SK-N-MC (cell line): ENCODE data around the gene WRNIP1.

Experiments
- DNase-seq: peaks from one replicate; pipeline ENCODE4 v3.0.0-alpha.2; 2011; ENCODE audit warnings: low read depth, low spot score
- H3K27ac ChIP-seq: fragments of 200-600 bp; sonication (generic); 2 replicates; pipeline ENCODE4 v1.5.1; 2016; ENCODE audit warnings: mixed run types
- H3K36me3 ChIP-seq: fragments of 200-600 bp; sonication (generic); 2 replicates; pipeline ENCODE4 v1.6.1; 2017; ENCODE audit warnings: antibody characterized with exemption, low read length, mixed read lengths; ENCODE audit not compliant: insufficient read depth
- H3K4me3 ChIP-seq: fragments of 200-600 bp; sonication (generic); 2 replicates; pipeline ENCODE4 v1.5.1; 2016
- H3K9ac ChIP-seq: fragments of 200-600 bp; sonication (generic); 2 replicates; pipeline ENCODE4 v1.8.0; 2017; ENCODE audit warnings: mixed run types, mixed read lengths; ENCODE audit not compliant: insufficient read length
- H3K9me3 ChIP-seq: fragments of 200-600 bp; sonication (generic); 2 replicates; pipeline ENCODE4 v1.6.1; 2017; ENCODE audit warnings: low read depth, mild to moderate bottlenecking, antibody characterized with exemption, low read length, moderate library complexity, mixed read lengths
- EZH2 ChIP-seq: fragments of 200-600 bp; sonication (generic); IDR thresholded peaks from one replicate; pipeline ENCODE4 v1.6.1; 2017; ENCODE audit warnings: antibody characterized with exemption
- FOXP2 ChIP-seq: optimal IDR thresholded peaks from 2 replicates; pipeline ENCODE3; 2011; ENCODE audit warnings: mild to moderate bottlenecking, moderate library complexity; ENCODE audit not compliant: insufficient read depth; ENCODE audit errors: extremely low read length, control extremely low read depth
- POLR2AphosphoS5 ChIP-seq: IDR thresholded peaks from 2 replicates; pipeline ENCODE4 v1.6.1; 2012; ENCODE audit warnings: mild to moderate bottlenecking, low read depth, low read length, borderline replicate concordance

Gene WRNIP1

DNA sequence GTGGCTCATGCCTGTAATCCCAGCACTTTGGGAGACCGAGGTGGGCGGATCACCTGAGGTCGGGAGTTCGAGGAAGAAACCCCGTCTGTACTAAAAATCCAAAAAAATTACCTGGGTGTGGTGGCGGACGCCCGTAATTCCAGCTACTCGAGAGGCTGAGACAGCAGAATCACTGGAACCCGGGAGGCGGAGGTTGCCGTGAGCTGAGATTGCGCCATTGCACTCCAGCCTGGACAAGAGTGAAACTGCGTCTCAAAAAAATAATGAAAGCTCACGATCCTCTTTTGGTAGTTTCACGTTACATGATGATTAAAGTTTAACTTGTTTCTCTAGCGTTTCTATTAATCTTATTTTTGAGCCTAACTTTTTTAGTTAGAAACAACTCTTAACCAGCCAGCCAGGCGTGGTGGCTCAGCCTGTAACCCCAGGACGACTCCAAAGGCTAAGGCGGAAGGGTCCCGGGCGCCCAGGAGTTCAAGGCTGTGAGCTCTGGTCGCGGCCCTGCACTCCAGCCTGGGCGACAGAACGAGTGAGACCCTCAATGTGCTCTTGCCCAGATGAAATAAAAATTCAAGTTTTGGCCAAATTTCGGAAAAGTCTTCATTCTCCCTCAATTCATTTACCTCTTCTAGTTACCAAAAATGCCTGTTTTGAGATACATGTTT is 1.2 kb upstream of the WRNIP1 start:
- DNase-seq = no peak
- TF ChIP-seq FOXP2 (no peak), EZH2 (no peak), POLR2AphosphoS5 (no peak)
- Histone ChIP-seq H3K27ac (no peak overlapping the region), H3K9ac (peak overlapping the region; percentile 76), H3K4me3 (peak overlapping the region; percentile 84), H3K9me3 (no peaks in the 10 kb centered on the region), H3K36me3 (peaks cover 12% of the 10 kb centered on the region)

DNA sequence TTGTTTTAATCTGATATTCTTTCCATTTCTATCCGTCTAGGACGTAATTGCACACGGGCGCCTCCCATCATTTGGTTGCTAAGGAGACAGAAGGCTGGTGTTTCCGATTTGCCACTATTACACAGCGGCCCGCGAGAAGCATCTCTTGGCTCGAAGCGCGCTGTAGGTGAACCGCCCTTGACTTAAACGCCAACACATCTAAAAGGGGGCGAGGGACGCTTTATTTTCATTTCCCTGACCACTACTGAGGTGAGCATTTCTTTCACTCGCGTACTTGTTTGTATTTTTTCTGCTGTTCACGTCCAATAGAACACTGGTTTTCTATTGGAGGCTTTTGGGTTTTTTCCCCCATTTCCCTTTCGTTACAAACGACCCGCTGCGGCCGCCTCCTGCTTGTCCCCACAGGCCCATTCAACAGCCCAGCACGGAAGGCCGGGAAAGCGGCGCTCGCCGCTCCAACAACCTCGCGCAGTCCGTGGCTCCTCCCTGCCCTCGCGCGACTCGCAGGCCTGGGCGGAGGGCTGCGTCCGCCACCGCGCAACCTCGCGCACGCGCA is 505 bp upstream of the WRNIP1 start:
- DNase-seq = peak; percentile 47
- peak overlapping the region; percentile 76 for H3K9ac ChIP-seq
- H3K9me3 ChIP-seq = no peaks in the 10 kb centered on the region
- TF ChIP-seq EZH2 (no peak), POLR2AphosphoS5 (peak; percentile 92), FOXP2 (no peak)
- peak overlapping the region; percentile 84 for H3K4me3 ChIP-seq
- peak overlapping the region; percentile 66 for H3K27ac ChIP-seq
- peaks cover 12% of the 10 kb centered on the region for H3K36me3 ChIP-seq

DNA sequence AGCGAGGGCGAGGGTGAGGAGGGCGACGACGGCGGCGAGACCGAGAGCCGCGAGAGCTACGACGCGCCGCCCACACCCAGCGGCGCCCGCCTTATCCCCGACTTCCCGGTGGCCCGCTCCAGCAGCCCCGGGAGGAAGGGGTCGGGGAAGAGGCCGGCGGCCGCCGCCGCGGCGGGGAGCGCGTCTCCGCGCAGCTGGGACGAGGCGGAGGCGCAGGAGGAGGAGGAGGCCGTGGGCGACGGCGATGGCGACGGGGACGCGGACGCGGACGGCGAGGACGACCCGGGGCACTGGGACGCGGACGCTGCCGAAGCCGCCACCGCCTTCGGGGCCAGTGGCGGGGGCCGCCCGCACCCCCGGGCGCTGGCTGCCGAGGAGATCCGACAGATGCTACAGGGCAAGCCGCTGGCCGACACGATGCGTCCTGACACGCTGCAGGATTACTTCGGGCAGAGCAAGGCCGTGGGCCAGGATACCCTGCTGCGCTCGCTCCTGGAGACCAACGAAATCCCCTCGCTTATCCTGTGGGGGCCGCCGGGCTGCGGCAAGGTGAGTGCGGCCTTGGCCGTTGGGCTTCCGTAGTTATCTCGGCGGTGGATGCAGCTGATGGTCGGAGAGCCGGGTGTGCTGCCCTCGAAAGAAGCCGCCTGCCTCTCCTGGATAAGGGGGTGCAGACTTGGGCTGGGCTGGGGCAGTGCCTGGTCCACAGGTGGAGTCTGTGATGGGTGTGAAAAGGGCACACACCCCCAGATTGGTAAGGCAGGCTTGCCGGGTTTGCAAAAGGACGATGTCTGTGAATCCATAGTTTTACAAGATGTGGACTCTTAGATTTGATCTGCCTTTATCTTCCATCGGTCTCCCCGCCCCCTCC is 938 bp downstream of the WRNIP1 start:
- Histone ChIP-seq H3K9ac (peak overlapping the region; percentile 87), H3K27ac (peak overlapping the region; percentile 59; the same call in 1 of the 2 replicates), H3K9me3 (no peaks in the 10 kb centered on the region), H3K36me3 (peaks cover 23% of the 10 kb centered on the region), H3K4me3 (peak overlapping the region; percentile 94)
- TF ChIP-seq FOXP2 = no peak
- no peak; the same call in 1 of the 2 replicates for TF ChIP-seq POLR2AphosphoS5
- TF ChIP-seq EZH2 = no peak
- DNase-seq = no peak

DNA sequence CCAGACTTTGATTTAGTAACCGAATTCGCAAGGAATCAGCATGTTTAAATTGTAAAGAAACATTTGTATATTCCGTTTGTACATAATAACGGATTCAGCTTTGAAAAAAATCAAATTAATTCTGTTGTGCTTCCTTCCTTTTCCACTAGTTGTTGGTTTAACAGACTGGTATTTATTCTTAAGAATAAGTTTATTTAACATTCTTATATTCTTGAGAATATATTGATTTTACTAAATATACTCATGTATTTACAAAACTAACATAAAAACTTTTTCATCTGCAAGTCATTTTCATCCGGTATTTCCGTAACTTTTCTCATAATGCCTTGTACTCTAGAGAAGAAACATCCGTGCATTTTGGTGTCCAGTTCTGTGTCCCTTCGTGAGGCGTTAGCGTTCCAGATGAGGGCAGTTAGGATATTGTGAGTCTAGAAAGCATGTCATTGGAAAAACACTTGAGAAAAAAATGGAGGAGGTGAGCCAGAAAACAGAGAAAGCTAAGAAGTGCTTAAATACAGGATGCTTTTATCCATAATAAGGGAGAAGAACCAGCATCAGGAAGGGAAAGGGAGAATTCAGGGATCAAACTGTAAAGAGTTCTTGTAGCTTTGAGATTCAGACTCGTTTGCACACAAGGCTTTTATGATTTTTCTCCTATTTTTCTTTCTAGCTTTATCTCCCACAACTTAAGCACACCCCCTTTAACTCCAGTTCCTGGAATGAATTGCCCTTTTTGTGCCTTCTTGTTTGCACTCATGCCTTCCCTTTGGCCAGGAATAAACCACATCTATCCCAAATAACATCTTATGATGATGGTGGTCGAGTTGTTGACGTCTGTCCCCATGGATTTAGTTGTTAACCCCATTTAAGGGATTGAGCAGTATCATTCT is 1.8 kb downstream of the WRNIP1 start:
- Histone ChIP-seq H3K27ac (no peak overlapping the region), H3K9ac (peak overlapping the region; percentile 87), H3K9me3 (no peaks in the 10 kb centered on the region), H3K36me3 (peaks cover 31% of the 10 kb centered on the region), H3K4me3 (peak overlapping the region; percentile 94)
- no peak for TF ChIP-seq FOXP2
- no peak for TF ChIP-seq EZH2
- TF ChIP-seq POLR2AphosphoS5 = no peak
- DNase-seq = no peak

DNA sequence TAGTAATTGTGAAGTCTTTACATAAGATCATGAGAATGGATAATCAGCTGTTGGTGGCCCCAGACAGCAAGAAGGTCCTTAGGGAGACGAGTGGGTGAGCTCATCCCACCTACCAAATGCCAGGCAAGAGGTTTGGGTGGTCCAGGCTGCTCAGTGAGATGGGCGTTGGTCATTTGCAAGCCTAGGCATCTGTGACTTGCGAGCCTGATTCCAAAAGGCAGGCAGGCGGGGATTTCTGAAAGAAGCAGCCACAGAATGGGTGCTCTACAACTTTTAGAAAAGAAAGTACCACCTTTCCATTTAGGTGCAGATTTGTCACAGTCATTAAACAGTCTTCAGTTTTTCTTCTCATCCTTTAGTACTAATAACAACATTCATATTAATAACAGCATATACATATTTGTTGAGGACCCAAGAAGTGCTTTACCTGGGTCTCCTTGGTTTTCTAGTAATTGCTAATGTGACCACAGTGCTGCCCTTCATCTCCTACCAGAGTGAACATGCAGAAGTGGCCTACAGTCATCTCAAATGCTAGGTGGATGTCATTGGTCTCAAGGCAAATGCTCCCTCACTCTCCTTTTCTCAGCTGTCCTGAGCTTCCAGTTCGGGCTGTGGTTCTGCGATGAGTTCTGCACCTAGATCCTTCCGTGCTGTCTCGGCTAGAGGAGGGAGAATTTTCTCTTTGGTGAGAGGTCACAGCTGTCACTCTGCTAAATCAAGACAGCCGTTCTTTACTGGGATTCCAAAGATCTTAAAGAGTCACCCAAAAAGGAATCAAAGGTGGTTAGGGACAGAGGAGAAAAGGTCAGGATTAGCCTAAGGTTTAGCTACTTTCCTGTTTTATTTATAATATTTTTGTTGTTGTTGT is 2.7 kb downstream of the WRNIP1 start:
- peaks cover 38% of the 10 kb centered on the region for H3K36me3 ChIP-seq
- no peak for TF ChIP-seq EZH2
- no peak for TF ChIP-seq FOXP2
- no peak for TF ChIP-seq POLR2AphosphoS5
- H3K27ac ChIP-seq = no peak overlapping the region
- peak overlapping the region; percentile 94 for H3K4me3 ChIP-seq
- no peak for DNase-seq
- peak overlapping the region; percentile 11 for H3K9ac ChIP-seq
- H3K9me3 ChIP-seq = no peaks in the 10 kb centered on the region

DNA sequence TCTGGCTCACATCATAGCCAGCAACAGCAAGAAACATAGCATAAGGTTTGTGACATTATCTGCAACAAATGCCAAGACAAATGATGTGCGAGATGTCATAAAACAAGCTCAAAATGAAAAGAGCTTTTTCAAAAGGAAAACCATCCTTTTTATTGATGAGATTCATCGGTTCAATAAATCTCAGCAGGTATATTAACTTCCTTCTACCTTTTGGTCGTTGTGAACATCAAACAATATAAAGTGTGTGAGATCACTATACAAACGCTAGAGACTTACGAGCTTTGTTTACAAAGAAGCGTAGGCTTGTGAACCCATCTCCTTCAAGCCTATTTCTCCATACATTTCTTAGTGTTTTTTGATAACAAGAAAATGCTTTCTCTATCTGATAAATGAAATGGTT is 3.5 kb downstream of the WRNIP1 start:
- DNase-seq = no peak
- peak overlapping the region; percentile 25; the same call in 1 of the 2 replicates for H3K4me3 ChIP-seq
- peak overlapping the region; percentile 1 for H3K9ac ChIP-seq
- no peaks in the 10 kb centered on the region for H3K9me3 ChIP-seq
- no peak overlapping the region for H3K27ac ChIP-seq
- peaks cover 46% of the 10 kb centered on the region for H3K36me3 ChIP-seq
- TF ChIP-seq POLR2AphosphoS5 (no peak), EZH2 (no peak), FOXP2 (no peak)

DNA sequence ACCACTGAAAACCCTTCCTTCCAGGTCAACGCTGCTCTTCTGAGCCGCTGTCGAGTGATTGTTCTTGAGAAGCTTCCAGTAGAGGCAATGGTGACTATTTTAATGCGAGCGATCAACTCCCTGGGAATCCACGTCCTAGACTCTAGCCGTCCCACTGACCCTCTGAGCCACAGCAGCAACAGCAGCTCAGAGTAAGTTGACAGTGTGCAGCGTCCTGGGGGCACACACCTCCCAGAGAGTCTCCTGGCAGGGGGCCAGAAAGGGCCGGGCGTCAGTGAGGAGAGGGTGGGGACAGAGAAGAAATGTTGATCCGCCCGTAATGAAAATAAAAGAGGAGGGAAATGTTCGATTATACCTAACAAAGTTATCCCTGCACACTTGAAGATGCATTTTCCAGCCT is 5.0 kb downstream of the WRNIP1 start:
- no peaks in the 10 kb centered on the region for H3K9me3 ChIP-seq
- H3K27ac ChIP-seq = no peak overlapping the region
- peaks cover 61% of the 10 kb centered on the region for H3K36me3 ChIP-seq
- H3K9ac ChIP-seq = no peak overlapping the region
- no peak for DNase-seq
- TF ChIP-seq EZH2 = no peak
- no peak for TF ChIP-seq POLR2AphosphoS5
- no peak for TF ChIP-seq FOXP2
- H3K4me3 ChIP-seq = peak overlapping the region; percentile 8; the same call in 1 of the 2 replicates
